Cardiac fibroblast (primary cell): ENCODE results near the gene SYPL1.
A peak's percentile ranks its signal among the peaks of the same experiment; 100 is the strongest.

ENCODE experiments used
- DNase-seq, 2 donors: peaks; one replicate each; pipeline versions ENCODE4 v3.0.0 to v3.0.0-alpha.2; 2010; ENCODE audit warnings: low read depth in 2 of 2
- H3K4me3 ChIP-seq, 2 donors: replicated peaks in 1 of 2; 1 replicate in 1 of 2; 2 replicates in 1 of 2; pipeline ENCODE4 v1.5.1; 2011; ENCODE audit warnings: low read depth in 2 of 2, low read length in 2 of 2, mild to moderate bottlenecking in 2 of 2, moderate library complexity in 1 of 2
- TF ChIP-seq, protein P1 (sequence below): IDR thresholded peaks from one replicate; pipeline ENCODE4 v1.5.1; 2011; ENCODE audit warnings: low read depth, mild to moderate bottlenecking, low read length, inconsistent platforms

SYPL1 gene

GRCh38 chr7:106042196-106042611 lies 69.9 kb downstream of the SYPL1 start:
- peak in 1 of 2 donors; percentile 59 for DNase-seq
- no peak overlapping the region for H3K4me3 ChIP-seq
- TF ChIP-seq, protein P1, sequence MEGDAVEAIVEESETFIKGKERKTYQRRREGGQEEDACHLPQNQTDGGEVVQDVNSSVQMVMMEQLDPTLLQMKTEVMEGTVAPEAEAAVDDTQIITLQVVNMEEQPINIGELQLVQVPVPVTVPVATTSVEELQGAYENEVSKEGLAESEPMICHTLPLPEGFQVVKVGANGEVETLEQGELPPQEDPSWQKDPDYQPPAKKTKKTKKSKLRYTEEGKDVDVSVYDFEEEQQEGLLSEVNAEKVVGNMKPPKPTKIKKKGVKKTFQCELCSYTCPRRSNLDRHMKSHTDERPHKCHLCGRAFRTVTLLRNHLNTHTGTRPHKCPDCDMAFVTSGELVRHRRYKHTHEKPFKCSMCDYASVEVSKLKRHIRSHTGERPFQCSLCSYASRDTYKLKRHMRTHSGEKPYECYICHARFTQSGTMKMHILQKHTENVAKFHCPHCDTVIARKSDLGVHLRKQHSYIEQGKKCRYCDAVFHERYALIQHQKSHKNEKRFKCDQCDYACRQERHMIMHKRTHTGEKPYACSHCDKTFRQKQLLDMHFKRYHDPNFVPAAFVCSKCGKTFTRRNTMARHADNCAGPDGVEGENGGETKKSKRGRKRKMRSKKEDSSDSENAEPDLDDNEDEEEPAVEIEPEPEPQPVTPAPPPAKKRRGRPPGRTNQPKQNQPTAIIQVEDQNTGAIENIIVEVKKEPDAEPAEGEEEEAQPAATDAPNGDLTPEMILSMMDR = no peak

DNA sequence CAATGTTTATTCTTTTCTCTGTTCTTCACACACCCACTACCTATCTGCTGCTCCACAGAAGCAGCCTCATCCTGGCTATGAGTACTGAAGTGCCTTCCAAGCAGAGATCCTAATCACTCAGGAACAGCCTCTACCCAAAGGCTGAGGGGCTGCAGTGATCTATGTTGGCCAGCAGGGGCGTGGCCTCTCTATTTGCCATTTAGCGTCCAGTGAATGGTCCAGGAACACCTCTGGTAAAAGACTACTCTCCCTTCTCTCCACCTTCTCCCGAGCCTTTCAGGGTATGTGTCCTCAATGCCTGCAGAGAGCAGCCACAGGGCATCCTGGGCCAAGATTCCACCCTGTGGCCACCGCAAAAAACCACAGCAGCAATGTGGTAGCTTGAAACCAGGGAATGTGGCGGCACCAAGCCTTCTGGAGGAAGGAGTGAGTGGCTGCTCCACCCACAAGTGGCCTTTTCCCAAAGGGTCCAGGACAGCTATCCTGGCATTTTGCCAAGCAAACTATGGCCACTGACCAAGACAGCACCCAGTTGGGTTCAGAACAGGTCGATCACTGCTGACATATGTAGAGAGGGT lies 70.9 kb downstream of the SYPL1 start:
- TF ChIP-seq, protein P1 = peak; percentile 80
- H3K4me3 ChIP-seq = no peak overlapping the region
- DNase-seq = peak; percentile 36 to 49
